Measurements from ENCODE around the gene CMTM2.

DNA sequence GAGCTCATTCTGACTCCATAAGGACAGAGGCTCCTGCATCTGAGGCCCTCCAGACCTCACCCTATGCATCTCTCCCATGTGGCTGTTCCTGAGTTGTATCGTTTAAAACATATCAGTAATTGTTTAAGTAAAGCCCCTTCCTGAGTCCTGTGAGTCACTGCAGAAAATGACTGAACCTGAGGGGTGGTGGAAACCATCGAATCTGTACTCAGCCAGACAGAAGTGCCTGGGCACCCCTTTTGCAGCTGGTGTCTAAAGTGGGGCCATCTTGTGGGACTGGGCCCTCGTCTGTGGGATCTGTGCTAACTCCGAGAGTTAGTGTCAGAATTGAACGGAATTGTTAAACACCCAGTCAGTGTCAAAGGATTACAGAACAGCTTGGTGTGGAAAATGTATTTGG is 50.6 kb downstream of the CMTM2 start:
- TF ChIP-seq, protein P1, sequence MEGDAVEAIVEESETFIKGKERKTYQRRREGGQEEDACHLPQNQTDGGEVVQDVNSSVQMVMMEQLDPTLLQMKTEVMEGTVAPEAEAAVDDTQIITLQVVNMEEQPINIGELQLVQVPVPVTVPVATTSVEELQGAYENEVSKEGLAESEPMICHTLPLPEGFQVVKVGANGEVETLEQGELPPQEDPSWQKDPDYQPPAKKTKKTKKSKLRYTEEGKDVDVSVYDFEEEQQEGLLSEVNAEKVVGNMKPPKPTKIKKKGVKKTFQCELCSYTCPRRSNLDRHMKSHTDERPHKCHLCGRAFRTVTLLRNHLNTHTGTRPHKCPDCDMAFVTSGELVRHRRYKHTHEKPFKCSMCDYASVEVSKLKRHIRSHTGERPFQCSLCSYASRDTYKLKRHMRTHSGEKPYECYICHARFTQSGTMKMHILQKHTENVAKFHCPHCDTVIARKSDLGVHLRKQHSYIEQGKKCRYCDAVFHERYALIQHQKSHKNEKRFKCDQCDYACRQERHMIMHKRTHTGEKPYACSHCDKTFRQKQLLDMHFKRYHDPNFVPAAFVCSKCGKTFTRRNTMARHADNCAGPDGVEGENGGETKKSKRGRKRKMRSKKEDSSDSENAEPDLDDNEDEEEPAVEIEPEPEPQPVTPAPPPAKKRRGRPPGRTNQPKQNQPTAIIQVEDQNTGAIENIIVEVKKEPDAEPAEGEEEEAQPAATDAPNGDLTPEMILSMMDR (conservative IDR thresholded peaks at IDR 0.05; ENCODE audit: low read length), result no peak
- TF ChIP-seq EZH2phosphoT487 (IDR thresholded peaks at IDR 0.05; ENCODE audit: borderline replicate concordance, low read depth, low read length), result no peak
